Adrenal gland (tissue), 19 donors: ENCODE results near the gene RRP15. TPM values are rescaled to one million over a fixed set of nuclear protein-coding genes. Genes with fewer than 3 reads are reported as not detected.

Source experiments
- DNase-seq, 7 donors: peaks; one replicate each; pipeline ENCODE4 v3.0.0-alpha.2; 2019 to 2020
- H3K27ac ChIP-seq, 5 donors: fragments of 200-600 bp; sonication (generic) in 4 of 5; 1 replicate in 3 of 5; 2 replicates in 2 of 5; pipeline versions ENCODE4 v1.5.1 to v1.8.0; 2016 to 2020; ENCODE audit warnings: mild to moderate bottlenecking in 1 of 5
- H3K27me3 ChIP-seq: fragments of 200-600 bp; 2 replicates; pipeline ENCODE4 v1.8.0; 2021
- H3K36me3 ChIP-seq, 2 donors: fragments of 200-600 bp; replicated peaks in 1 of 2; 1 replicate in 1 of 2; 2 replicates in 1 of 2; pipeline versions ENCODE4 v1.5.1 to v1.8.0; 2018 to 2022
- H3K4me1 ChIP-seq, 2 donors: fragments of 200-600 bp; replicated peaks in 1 of 2; 1 replicate in 1 of 2; 2 replicates in 1 of 2; pipeline versions ENCODE4 v1.5.1 to v1.8.0; 2018 to 2021
- H3K4me3 ChIP-seq, 4 donors: fragments of 200-600 bp; sonication (generic) in 3 of 4; one replicate each; pipeline ENCODE4 v1.5.1; 2016 to 2018
- H3K9me3 ChIP-seq, 3 donors: fragments of 200-600 bp; sonication (generic) in 1 of 3; replicated peaks in 1 of 3; 1 replicate in 2 of 3; 2 replicates in 1 of 3; pipeline versions ENCODE4 v1.5.1 to v1.8.0; 2016 to 2021
- POLR2A ChIP-seq, 2 donors: fragments of 450-650 bp; IDR thresholded peaks; one replicate each; pipeline ENCODE4 v1.6.1; 2017; ENCODE audit warnings: antibody characterized with exemption in 2 of 2, mild to moderate bottlenecking in 2 of 2, moderate library complexity in 1 of 2
- WGBS, 4 donors: extraction: QIAGEN DNeasy Blood & Tissue Kit in 2 of 4; methylation state at CpG; one replicate each; pipeline versions ENCODE4 v1.1.5 to v1.1.7; 2013 to 2017; 5-methylcytosine and 5-hydroxymethylcytosine counted together
- intact Hi-C, 2 donors: fragments of 100-400 bp; cut with DNase I; formaldehyde crosslinking; loops; one replicate each; pipeline versions ENCODE4 v1.14.1 to v1.15.0; 2022 to 2023
- long read RNA-seq, 10 donors: library from polyadenylated mRNA in 3 of 10; unstranded in 2 of 10; stranded (forward) in 1 of 10; transcript quantifications; one replicate each; pipeline ENCODE4 v2.0.0 and lab custom pipeline, GENCODE V29; 2021 to 2026
- polyA plus RNA-seq, 3 donors: library from polyadenylated mRNA; stranded (reverse); fragments of 200-250 nt in 2 of 3; fragments of 350-450 nt in 1 of 3; fragmentation: Illumina TruSeq in 1 of 3; extraction: RNeasy Lipid Tissue Mini Kit (QIAGEN cat#74804) in 1 of 3; gene quantifications; one replicate each; pipeline ENCODE4 v1.2.3, GENCODE V29; 2013 to 2014
- total RNA-seq, 9 donors: library from RNA; depleted of rRNA in 4 of 9; stranded (reverse); fragments of >200 nt in 4 of 9; fragments of 120-200 nt in 1 of 9; fragmentation: NEBNext Ultra II Directional in 1 of 9; extraction: Animal tissue kit (Norgen Biotek cat#: 25700) in 1 of 9; gene quantifications; one replicate each; pipeline versions ENCODE4 v1.1.0 to v1.2.4, GENCODE V29; 2013 to 2023
- TF ChIP-seq, protein P1 (sequence below), 6 experiments: fragments of 450-650 bp in 4 of 6; fragments of 200-600 bp in 2 of 6; sonication (generic) in 1 of 6; IDR thresholded peaks; 1 replicate in 5 of 6; 2 replicates in 1 of 6; pipeline versions ENCODE4 v1.5.1 to v1.8.0; 2016 to 2021; ENCODE audit warnings: antibody characterized with exemption in 6 of 6, mild to moderate bottlenecking in 2 of 6, moderate library complexity in 1 of 6
- donor health status: healthy with polysubstance abuse.
- donor health status: Bipolar disorder and iron deficiency.
- donor health status: DM: yes; HTN: yes; CAD: no.
- donor health status: DM: no; HTN: no; CAD: no.
- donor health status: DM: no; HTN: no; CAD: no.
- donor health status: DM: yes; HTN: yes; CAD: no.

The RRP15 gene, protein sequence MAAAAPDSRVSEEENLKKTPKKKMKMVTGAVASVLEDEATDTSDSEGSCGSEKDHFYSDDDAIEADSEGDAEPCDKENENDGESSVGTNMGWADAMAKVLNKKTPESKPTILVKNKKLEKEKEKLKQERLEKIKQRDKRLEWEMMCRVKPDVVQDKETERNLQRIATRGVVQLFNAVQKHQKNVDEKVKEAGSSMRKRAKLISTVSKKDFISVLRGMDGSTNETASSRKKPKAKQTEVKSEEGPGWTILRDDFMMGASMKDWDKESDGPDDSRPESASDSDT
- total RNA-seq = 10 to 100 TPM in 5 of 9 donors, 1 to 10 TPM in 4; 1.5 to 19.3 (median 14.0) TPM
- polyA plus RNA-seq = 10 to 100 TPM in 1 of 3 donors, 1 to 10 TPM in 2; 1.3 to 24.0 (median 2.8) TPM
- long read RNA-seq, donor 1, full-length matches to known transcripts = 15 of 23 reads
- long read RNA-seq, donor 1, partial matches to known transcripts = 8 of 23 reads
- long read RNA-seq, donor 1, other reads (novel, unspliced or antisense) = 0 of 23 reads
- long read RNA-seq, donor 2, full-length matches to known transcripts = 11 of 11 reads
- long read RNA-seq, donor 2, partial matches to known transcripts = 0 of 11 reads
- long read RNA-seq, donor 2, other reads (novel, unspliced or antisense) = 0 of 11 reads
- long read RNA-seq, donor 3, full-length matches to known transcripts = 14 of 19 reads
- long read RNA-seq, donor 3, partial matches to known transcripts = 5 of 19 reads
- long read RNA-seq, donor 3, other reads (novel, unspliced or antisense) = 0 of 19 reads
- long read RNA-seq, donor 4, full-length matches to known transcripts = 10 of 19 reads
- long read RNA-seq, donor 4, partial matches to known transcripts = 0 of 19 reads
- long read RNA-seq, donor 4, other reads (novel, unspliced or antisense) = 9 of 19 reads
- long read RNA-seq, donor 5, full-length matches to known transcripts = 7 of 7 reads
- long read RNA-seq, donor 5, partial matches to known transcripts = 0 of 7 reads
- long read RNA-seq, donor 5, other reads (novel, unspliced or antisense) = 0 of 7 reads
- long read RNA-seq, donor 6, partial matches to known transcripts = 0 of 8 reads
- long read RNA-seq, donor 6, other reads (novel, unspliced or antisense) = 5 of 8 reads
- long read RNA-seq, donor 7, full-length matches to known transcripts = 5 of 10 reads
- long read RNA-seq, donor 7, partial matches to known transcripts = 5 of 10 reads
- long read RNA-seq, donor 7, other reads (novel, unspliced or antisense) = 0 of 10 reads
- long read RNA-seq, donor 8, full-length matches to known transcripts = 9 of 15 reads
- long read RNA-seq, donor 8, partial matches to known transcripts = 6 of 15 reads
- long read RNA-seq, donor 8, other reads (novel, unspliced or antisense) = 0 of 15 reads
- long read RNA-seq, donor 9, full-length matches to known transcripts = 17 of 17 reads
- long read RNA-seq, donor 9, partial matches to known transcripts = 0 of 17 reads
- long read RNA-seq, donor 9, other reads (novel, unspliced or antisense) = 0 of 17 reads
- long read RNA-seq, donor 10, full-length matches to known transcripts = 4 of 4 reads
- long read RNA-seq, donor 10, partial matches to known transcripts = 0 of 4 reads
- long read RNA-seq, donor 10, other reads (novel, unspliced or antisense) = 0 of 4 reads

GRCh38 chr1:218284917-218285635 lies at the start of gene RRP15:
TSS of gene RRP15 (plus strand) at chr1:218285293. CDS start at chr1:218285317, 24 bp downstream.
- H3K4me3 ChIP-seq = peak within 1 kb of the TSS; percentile 52 to 91 (median 81)
- WGBS, 4 donors = 0 to 1% (median 0%) methylated on average over 23 to 45 of the region's 45 CpGs
- DNase-seq = peak; percentile 86 to 95 (median 91)
- peaks cover 5 to 17% of the 10 kb centered on the region in 2 donors for H3K4me1 ChIP-seq
- no peaks in the 10 kb centered on the region for H3K9me3 ChIP-seq
- no peaks in the 10 kb centered on the region for H3K36me3 ChIP-seq
- intact Hi-C loops = no loop called here
- peak within 1 kb of the TSS in 3 of 5 donors; percentile 67 to 85 (median 82) for H3K27ac ChIP-seq
- H3K27me3 ChIP-seq = no peaks in the 10 kb centered on the region
- TF ChIP-seq, protein P1, sequence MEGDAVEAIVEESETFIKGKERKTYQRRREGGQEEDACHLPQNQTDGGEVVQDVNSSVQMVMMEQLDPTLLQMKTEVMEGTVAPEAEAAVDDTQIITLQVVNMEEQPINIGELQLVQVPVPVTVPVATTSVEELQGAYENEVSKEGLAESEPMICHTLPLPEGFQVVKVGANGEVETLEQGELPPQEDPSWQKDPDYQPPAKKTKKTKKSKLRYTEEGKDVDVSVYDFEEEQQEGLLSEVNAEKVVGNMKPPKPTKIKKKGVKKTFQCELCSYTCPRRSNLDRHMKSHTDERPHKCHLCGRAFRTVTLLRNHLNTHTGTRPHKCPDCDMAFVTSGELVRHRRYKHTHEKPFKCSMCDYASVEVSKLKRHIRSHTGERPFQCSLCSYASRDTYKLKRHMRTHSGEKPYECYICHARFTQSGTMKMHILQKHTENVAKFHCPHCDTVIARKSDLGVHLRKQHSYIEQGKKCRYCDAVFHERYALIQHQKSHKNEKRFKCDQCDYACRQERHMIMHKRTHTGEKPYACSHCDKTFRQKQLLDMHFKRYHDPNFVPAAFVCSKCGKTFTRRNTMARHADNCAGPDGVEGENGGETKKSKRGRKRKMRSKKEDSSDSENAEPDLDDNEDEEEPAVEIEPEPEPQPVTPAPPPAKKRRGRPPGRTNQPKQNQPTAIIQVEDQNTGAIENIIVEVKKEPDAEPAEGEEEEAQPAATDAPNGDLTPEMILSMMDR (IDR thresholded peaks at IDR 0.05) = peak in 2 of 6 experiments; percentile 34
- peak in 1 of 2 donors; percentile 70 for TF ChIP-seq POLR2A (IDR thresholded peaks at IDR 0.05)

- no peaks in the 10 kb centered on the region for H3K27me3 ChIP-seq
- intact Hi-C loops = no loop called here
- no peaks in the 10 kb centered on the region for H3K9me3 ChIP-seq
- no peak overlapping the region for H3K27ac ChIP-seq
- 60 to 66% (median 62%) methylated on average over 3 of the region's 3 CpGs for WGBS, 4 donors
- no peak for DNase-seq
- H3K4me1 ChIP-seq = no peaks in the 10 kb centered on the region
- H3K36me3 ChIP-seq = no peaks in the 10 kb centered on the region
- no peak for TF ChIP-seq POLR2A (IDR thresholded peaks at IDR 0.05)
- TF ChIP-seq, protein P1 (IDR thresholded peaks at IDR 0.05) = no peak
- H3K4me3 ChIP-seq = no peak overlapping the region
These were observed 42.9 kb upstream of the RRP15 start for GRCh38 chr1:218242171-218242570.

DNA sequence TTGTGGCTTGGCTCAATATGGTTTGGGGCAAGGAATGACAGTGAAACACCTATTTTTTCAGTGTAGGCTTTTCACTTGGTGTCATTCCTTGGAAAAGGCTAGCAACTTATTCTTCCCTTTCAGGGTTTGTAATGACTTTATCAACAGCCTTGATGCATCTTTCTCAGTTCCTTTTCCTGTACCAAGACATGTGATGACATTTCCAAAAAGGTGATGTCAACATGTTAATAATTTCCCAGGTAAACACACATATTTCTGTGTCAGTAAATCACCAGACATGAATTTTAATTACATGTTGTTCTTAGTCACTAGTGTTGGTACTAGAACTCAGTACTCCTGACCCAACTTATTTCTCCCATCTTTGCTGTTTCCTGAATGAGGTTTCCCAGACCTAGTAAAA lies 37.8 kb upstream of the RRP15 start:
- no peaks in the 10 kb centered on the region for H3K27me3 ChIP-seq
- no peaks in the 10 kb centered on the region for H3K4me1 ChIP-seq
- H3K36me3 ChIP-seq = no peaks in the 10 kb centered on the region
- H3K27ac ChIP-seq = no peak overlapping the region
- TF ChIP-seq, protein P1 (IDR thresholded peaks at IDR 0.05) = no peak
- TF ChIP-seq POLR2A (IDR thresholded peaks at IDR 0.05) = no peak
- intact Hi-C loops = no loop called here
- H3K9me3 ChIP-seq = no peaks in the 10 kb centered on the region
- H3K4me3 ChIP-seq = no peak overlapping the region
- DNase-seq = no peak
